Measurements from ENCODE around the gene DYRK2. TPM values are rescaled to one million over a fixed set of nuclear protein-coding genes. Genes with fewer than 3 reads are reported as not detected.
A peak's percentile ranks its signal among the peaks of the same experiment; 100 is the strongest.

Gene DYRK2
- total RNA-seq, 1 donor from 2014 or later = 50.7 TPM

GRCh38 chr12:67681105-67681778 is 32.7 kb downstream of the DYRK2 start:
- H3K4me2 ChIP-seq (ENCODE audit: low read length) = peak overlapping the region; percentile 54
- FAIRE-seq = peak; percentile 84

GRCh38 chr12:67681941-67682620 is 33.5 kb downstream of the DYRK2 start:
- Histone ChIP-seq H3K9me3 (ENCODE audit: insufficient read depth, low read depth, low read length) (no peaks in the 10 kb centered on the region), H3K9ac (ENCODE audit: low read length) (no peak overlapping the region), H3K4me3 (ENCODE audit: insufficient read depth, low read depth, low read length) (no peak overlapping the region), H3K79me2 (ENCODE audit: insufficient read depth, low read length) (no peaks in the 10 kb centered on the region), H3K27ac (ENCODE audit: low read depth, low read length) (peak overlapping the region; percentile 76), H3K4me1 (ENCODE audit: insufficient read depth, low read length) (peaks cover 16% of the 10 kb centered on the region), H3K27me3 (ENCODE audit: insufficient read depth, low read length) (no peaks in the 10 kb centered on the region), H4K20me1 (ENCODE audit: insufficient read depth, low read length) (no peaks in the 10 kb centered on the region), H3K36me3 (ENCODE audit: insufficient read depth, low read length) (no peaks in the 10 kb centered on the region), H3K4me2 (ENCODE audit: low read length) (no peak overlapping the region), H2AFZ (ENCODE audit: low read depth, low read length) (no peak overlapping the region)
- DNase-seq (ENCODE audit: low read depth) (no peak), FAIRE-seq (peak; percentile 17)
- no peaks in the 10 kb centered on the region for H3K27me3 Mint-ChIP-seq (ENCODE audit: low read depth, unreplicated experiment)
- no peaks in the 10 kb centered on the region for H3K36me3 Mint-ChIP-seq (ENCODE audit: low read depth, unreplicated experiment)
- H3K27ac Mint-ChIP-seq (ENCODE audit: unreplicated experiment) = no peak overlapping the region
- TF ChIP-seq CTCF (IDR thresholded peaks at IDR 0.05; ENCODE audit: insufficient read depth, low read depth, low read length) (no peak), EZH2 (IDR thresholded peaks at IDR 0.05; ENCODE audit: insufficient read depth, low read length) (no peak)
- H3K4me3 Mint-ChIP-seq (ENCODE audit: unreplicated experiment) = no peak overlapping the region
- peaks cover 27% of the 10 kb centered on the region for H3K4me1 Mint-ChIP-seq (ENCODE audit: low read depth, unreplicated experiment)
- H3K9me3 Mint-ChIP-seq (ENCODE audit: unreplicated experiment) = no peaks in the 10 kb centered on the region

More at GRCh38 chr12:67681105-67681778, 32.7 kb downstream of the DYRK2 start:
- Histone ChIP-seq H3K27ac (ENCODE audit: low read depth, low read length) (peak overlapping the region; percentile 76), H3K4me1 (ENCODE audit: insufficient read depth, low read length) (peaks cover 20% of the 10 kb centered on the region), H3K27me3 (ENCODE audit: insufficient read depth, low read length) (no peaks in the 10 kb centered on the region), H3K4me3 (ENCODE audit: insufficient read depth, low read depth, low read length) (no peak overlapping the region), H3K9me3 (ENCODE audit: insufficient read depth, low read depth, low read length) (no peaks in the 10 kb centered on the region), H3K9ac (ENCODE audit: low read length) (peak overlapping the region; percentile 6), H3K36me3 (ENCODE audit: insufficient read depth, low read length) (no peaks in the 10 kb centered on the region), H3K79me2 (ENCODE audit: insufficient read depth, low read length) (no peaks in the 10 kb centered on the region), H4K20me1 (ENCODE audit: insufficient read depth, low read length) (no peaks in the 10 kb centered on the region), H2AFZ (ENCODE audit: low read depth, low read length) (no peak overlapping the region)
- Mint-ChIP-seq H3K4me1 (ENCODE audit: low read depth, unreplicated experiment) (peaks cover 28% of the 10 kb centered on the region), H3K27ac (ENCODE audit: unreplicated experiment) (peak overlapping the region; percentile 1), H3K9me3 (ENCODE audit: unreplicated experiment) (no peaks in the 10 kb centered on the region), H3K27me3 (ENCODE audit: low read depth, unreplicated experiment) (no peaks in the 10 kb centered on the region), H3K36me3 (ENCODE audit: low read depth, unreplicated experiment) (no peaks in the 10 kb centered on the region), H3K4me3 (ENCODE audit: unreplicated experiment) (no peak overlapping the region)
- TF ChIP-seq EZH2 (IDR thresholded peaks at IDR 0.05; ENCODE audit: insufficient read depth, low read length) = no peak
- no peak for TF ChIP-seq CTCF (IDR thresholded peaks at IDR 0.05; ENCODE audit: insufficient read depth, low read depth, low read length)
- peak; percentile 97 for DNase-seq (ENCODE audit: low read depth)

GRCh38 chr12:67689385-67689784 is 40.8 kb downstream of the DYRK2 start:
- Histone ChIP-seq H3K9me3 (ENCODE audit: insufficient read depth, low read depth, low read length) (no peaks in the 10 kb centered on the region), H2AFZ (ENCODE audit: low read depth, low read length) (no peak overlapping the region), H3K4me1 (ENCODE audit: insufficient read depth, low read length) (no peaks in the 10 kb centered on the region), H3K9ac (ENCODE audit: low read length) (no peak overlapping the region), H3K79me2 (ENCODE audit: insufficient read depth, low read length) (no peaks in the 10 kb centered on the region), H3K4me2 (ENCODE audit: low read length) (no peak overlapping the region), H3K36me3 (ENCODE audit: insufficient read depth, low read length) (no peaks in the 10 kb centered on the region), H4K20me1 (ENCODE audit: insufficient read depth, low read length) (no peaks in the 10 kb centered on the region), H3K27ac (ENCODE audit: low read depth, low read length) (no peak overlapping the region), H3K27me3 (ENCODE audit: insufficient read depth, low read length) (no peaks in the 10 kb centered on the region), H3K4me3 (ENCODE audit: insufficient read depth, low read depth, low read length) (no peak overlapping the region)
- no peaks in the 10 kb centered on the region for H3K4me1 Mint-ChIP-seq (ENCODE audit: low read depth, unreplicated experiment)
- H3K9me3 Mint-ChIP-seq (ENCODE audit: unreplicated experiment) = peaks cover 3% of the 10 kb centered on the region
- TF ChIP-seq EZH2 (IDR thresholded peaks at IDR 0.05; ENCODE audit: insufficient read depth, low read length) (no peak), CTCF (IDR thresholded peaks at IDR 0.05; ENCODE audit: insufficient read depth, low read depth, low read length) (no peak)
- H3K4me3 Mint-ChIP-seq (ENCODE audit: unreplicated experiment) = no peak overlapping the region
- H3K36me3 Mint-ChIP-seq (ENCODE audit: low read depth, unreplicated experiment) = peaks cover 3% of the 10 kb centered on the region
- FAIRE-seq = no peak
- no peaks in the 10 kb centered on the region for H3K27me3 Mint-ChIP-seq (ENCODE audit: low read depth, unreplicated experiment)
- no peak overlapping the region for H3K27ac Mint-ChIP-seq (ENCODE audit: unreplicated experiment)
- no peak for DNase-seq (ENCODE audit: low read depth)
